Heart right ventricle (tissue), 16 donors: Measurements from ENCODE around the gene TPM2. TPM values are rescaled to one million over a fixed set of nuclear protein-coding genes. Genes with fewer than 3 reads are reported as not detected.

Experiments used
- ATAC-seq, 8 donors: fragments of 200-7000 bp; cut with Tn5 transposase; one replicate each; pipeline ENCODE4 v1.9.1; 2020; ENCODE audit warnings: mild to moderate bottlenecking in 8 of 8, moderate library complexity in 8 of 8, moderate number of reproducible peaks in 1 of 8
- DNase-seq, 2 donors: peaks; one replicate each; pipeline ENCODE4 v3.0.0-alpha.2; 2020
- H3K27ac ChIP-seq, 10 donors: fragments of 200-600 bp; sonication (generic) in 2 of 10; one replicate each; pipeline versions ENCODE4 v1.5.0 to v1.8.0; 2020 to 2022; ENCODE audit warnings: mild to moderate bottlenecking in 3 of 10
- H3K27me3 ChIP-seq, 7 donors: fragments of 200-600 bp; one replicate each; pipeline ENCODE4 v1.8.0; 2021 to 2022; ENCODE audit warnings: mild to moderate bottlenecking in 2 of 7
- H3K36me3 ChIP-seq, 9 donors: fragments of 200-600 bp; sonication (generic) in 1 of 9; one replicate each; pipeline versions ENCODE4 v1.5.0 to v1.8.0; 2020 to 2022; ENCODE audit warnings: mild to moderate bottlenecking in 2 of 9
- H3K4me1 ChIP-seq, 9 donors: fragments of 200-600 bp; sonication (generic) in 1 of 9; one replicate each; pipeline versions ENCODE4 v1.5.0 to v1.8.0; 2020 to 2022; ENCODE audit warnings: mild to moderate bottlenecking in 4 of 9
- H3K4me3 ChIP-seq, 10 donors: fragments of 200-600 bp; sonication (generic) in 2 of 10; one replicate each; pipeline versions ENCODE4 v1.5.0 to v1.8.0; 2020 to 2022; ENCODE audit warnings: mild to moderate bottlenecking in 7 of 10, moderate library complexity in 2 of 10
- H3K9me3 ChIP-seq, 11 donors: fragments of 200-600 bp in 10 of 11; sonication (generic) in 2 of 11; one replicate each; pipeline versions ENCODE4 v1.5.0 to v1.8.0; 2013 to 2022; ENCODE audit warnings: mild to moderate bottlenecking in 2 of 11, control low read depth in 1 of 11, moderate library complexity in 1 of 11
- WGBS, 2 donors: extraction: QIAGEN DNeasy Blood & Tissue Kit; methylation state at CpG; one replicate each; pipeline ENCODE4 v1.1.7; 2013; ENCODE audit warnings: inconsistent platforms in 1 of 2; 5-methylcytosine and 5-hydroxymethylcytosine counted together
- intact Hi-C, 10 donors: fragments of 100-400 bp; cut with DNase I; formaldehyde crosslinking; loops; one replicate each; pipeline versions ENCODE4 v1.11.1 to v1.14.2; 2022
- polyA plus RNA-seq, 2 donors: library from polyadenylated mRNA; stranded (reverse); fragments of 200-250 nt; gene quantifications; one replicate each; pipeline ENCODE4 v1.2.3, GENCODE V29; 2013
- total RNA-seq, 10 donors: library from RNA; stranded (reverse); fragmentation: NEBNext Ultra II Directional in 3 of 10; extraction: Animal tissue kit (Norgen Biotek cat#: 25700) in 3 of 10; gene quantifications; one replicate each; pipeline versions ENCODE4 v1.2.1 to v1.2.4, GENCODE V29; 2021 to 2023
- TF ChIP-seq, protein P1 (sequence below), 9 donors: fragments of 200-600 bp; sonication (generic) in 2 of 9; IDR thresholded peaks; one replicate each; pipeline versions ENCODE4 v1.5.0 to v1.8.0; 2021 to 2022; ENCODE audit warnings: antibody characterized with exemption in 9 of 9, mild to moderate bottlenecking in 5 of 9, moderate library complexity in 1 of 9
- donor health status: Arrhythmogenic right ventricular cardiomyopathy.
- donor health status: ischemic (EF 13 %, LVEDD 7.1; RV severe dilation, severe dysfunction).
- donor health status: healthy with polysubstance abuse.
- donor health status: DM: no; HTN: yes; CAD: no.
- donor health status: DM: no; HTN: no; CAD: no.
- donor health status: ischemic (EF 25% LVEDD 6.9; RV normal size, moderate dysfunction).
- donor health status: ischemic (EF 25% LVEDD 5.7; RV mildly dilated, moderate dysfunction).
- donor health status: healthy.
- donor health status: DM: yes; HTN: yes; CAD: no.
- donor health status: Ischemic cardiomyopathy.
- donor health status: ischemic (EF 35%, LVEDD 5.7; RV mildly dilated, moderate dysfunction).
- donor health status: nonischemic (EF 11% LVEDD 7.7; RV severe dilation, severe dysfunction).
- donor health status: DM: yes; HTN: yes; CAD: no.
- donor health status: PGD.
- donor health status: ischemic (EF 29% LVEDD 5.4; RV normal size, mild dysfunction).
- donor health status: nonischemic (EF 23%, LVEDD 6.1; RV moderate dilation, normal function).

Gene TPM2
- total and polyA plus RNA-seq, 12 donors: 548 to 1,940 (median 784) TPM

DNA sequence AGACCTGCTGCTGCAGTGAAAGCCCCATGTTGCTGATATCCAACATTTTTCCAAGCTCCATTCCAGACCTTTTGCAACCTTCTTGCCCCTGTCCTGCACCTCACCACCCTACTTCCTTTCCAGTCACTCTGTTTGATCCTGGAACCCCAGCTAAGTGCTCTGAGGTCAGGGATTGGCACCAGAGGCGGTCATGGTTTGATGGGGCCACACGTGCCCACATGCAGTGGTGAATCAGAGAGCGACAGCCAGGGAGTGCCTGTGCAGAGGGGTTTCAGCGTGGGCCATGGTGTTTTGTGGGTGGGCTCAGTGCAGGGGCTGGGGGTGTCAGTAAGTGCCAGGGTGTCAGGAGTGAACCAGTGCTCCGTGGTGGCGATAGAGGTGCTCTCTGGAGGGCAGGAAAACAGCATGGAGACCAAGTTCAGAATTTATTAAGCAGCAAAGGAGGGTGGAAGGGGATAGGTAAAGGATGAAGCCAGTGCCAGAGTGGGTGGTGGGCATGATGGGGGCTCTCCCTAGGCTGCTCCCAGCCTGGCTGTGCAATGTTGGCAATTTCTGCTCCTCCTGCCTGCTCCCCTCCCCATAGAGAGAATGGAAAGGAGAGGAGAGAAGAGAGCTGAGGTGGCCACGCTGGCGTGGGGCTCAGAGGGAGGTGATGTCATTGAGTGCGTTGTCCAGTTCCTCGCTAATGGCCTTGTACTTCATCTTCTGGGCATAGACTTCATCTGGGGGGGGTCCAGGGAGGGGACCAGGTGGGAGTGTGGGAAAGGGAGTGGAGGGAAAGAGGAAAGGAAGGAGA is 7.0 kb downstream of the TPM2 start:
- no peak for ATAC-seq
- Histone ChIP-seq H3K36me3 (peaks cover 0 to 57% (median 33%) of the 10 kb centered on the region in 9 donors), H3K4me3 (no peak overlapping the region), H3K9me3 (no peaks in the 10 kb centered on the region), H3K27ac (no peak overlapping the region), H3K4me1 (peaks cover 9 to 43% (median 21%) of the 10 kb centered on the region in 9 donors), H3K27me3 (no peaks in the 10 kb centered on the region)
- intact Hi-C loops: no loop called here
- WGBS, 2 donors: 87 to 89% methylated on average over 10 of the region's 10 CpGs
- TF ChIP-seq, protein P1, sequence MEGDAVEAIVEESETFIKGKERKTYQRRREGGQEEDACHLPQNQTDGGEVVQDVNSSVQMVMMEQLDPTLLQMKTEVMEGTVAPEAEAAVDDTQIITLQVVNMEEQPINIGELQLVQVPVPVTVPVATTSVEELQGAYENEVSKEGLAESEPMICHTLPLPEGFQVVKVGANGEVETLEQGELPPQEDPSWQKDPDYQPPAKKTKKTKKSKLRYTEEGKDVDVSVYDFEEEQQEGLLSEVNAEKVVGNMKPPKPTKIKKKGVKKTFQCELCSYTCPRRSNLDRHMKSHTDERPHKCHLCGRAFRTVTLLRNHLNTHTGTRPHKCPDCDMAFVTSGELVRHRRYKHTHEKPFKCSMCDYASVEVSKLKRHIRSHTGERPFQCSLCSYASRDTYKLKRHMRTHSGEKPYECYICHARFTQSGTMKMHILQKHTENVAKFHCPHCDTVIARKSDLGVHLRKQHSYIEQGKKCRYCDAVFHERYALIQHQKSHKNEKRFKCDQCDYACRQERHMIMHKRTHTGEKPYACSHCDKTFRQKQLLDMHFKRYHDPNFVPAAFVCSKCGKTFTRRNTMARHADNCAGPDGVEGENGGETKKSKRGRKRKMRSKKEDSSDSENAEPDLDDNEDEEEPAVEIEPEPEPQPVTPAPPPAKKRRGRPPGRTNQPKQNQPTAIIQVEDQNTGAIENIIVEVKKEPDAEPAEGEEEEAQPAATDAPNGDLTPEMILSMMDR (IDR thresholded peaks at IDR 0.05): no peak
- DNase-seq: no peak

DNA sequence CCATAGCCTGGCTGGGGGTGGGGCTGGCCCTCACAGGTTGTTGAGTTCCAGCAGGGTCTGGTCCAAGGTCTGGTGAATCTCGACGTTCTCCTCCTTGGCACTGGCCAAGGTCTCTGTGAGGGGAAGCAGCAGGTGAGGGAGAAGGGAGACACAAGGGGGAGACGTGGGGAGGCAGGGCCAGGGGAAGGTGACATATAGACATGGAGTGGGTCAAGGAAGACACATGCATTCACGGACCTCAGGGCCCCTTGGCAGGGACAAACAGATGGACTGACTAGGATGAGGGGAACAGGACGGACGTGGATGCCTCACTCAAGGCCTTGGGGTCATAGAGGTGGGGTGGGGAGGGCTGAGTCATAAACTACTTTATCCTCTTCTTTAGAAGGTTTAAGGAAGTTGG is 7.7 kb downstream of the TPM2 start:
- no peak overlapping the region for H3K4me3 ChIP-seq
- WGBS, 2 donors: 74 to 85% methylated on average over 6 of the region's 6 CpGs
- H3K9me3 ChIP-seq: no peaks in the 10 kb centered on the region
- TF ChIP-seq, protein P1 (IDR thresholded peaks at IDR 0.05): no peak
- H3K27ac ChIP-seq: no peak overlapping the region
- intact Hi-C loops: no loop called here
- ATAC-seq: no peak
- peaks cover 6 to 36% (median 16%) of the 10 kb centered on the region in 9 donors for H3K4me1 ChIP-seq
- no peak for DNase-seq
- no peaks in the 10 kb centered on the region for H3K27me3 ChIP-seq
- H3K36me3 ChIP-seq: peaks cover 0 to 54% (median 33%) of the 10 kb centered on the region in 9 donors

DNA sequence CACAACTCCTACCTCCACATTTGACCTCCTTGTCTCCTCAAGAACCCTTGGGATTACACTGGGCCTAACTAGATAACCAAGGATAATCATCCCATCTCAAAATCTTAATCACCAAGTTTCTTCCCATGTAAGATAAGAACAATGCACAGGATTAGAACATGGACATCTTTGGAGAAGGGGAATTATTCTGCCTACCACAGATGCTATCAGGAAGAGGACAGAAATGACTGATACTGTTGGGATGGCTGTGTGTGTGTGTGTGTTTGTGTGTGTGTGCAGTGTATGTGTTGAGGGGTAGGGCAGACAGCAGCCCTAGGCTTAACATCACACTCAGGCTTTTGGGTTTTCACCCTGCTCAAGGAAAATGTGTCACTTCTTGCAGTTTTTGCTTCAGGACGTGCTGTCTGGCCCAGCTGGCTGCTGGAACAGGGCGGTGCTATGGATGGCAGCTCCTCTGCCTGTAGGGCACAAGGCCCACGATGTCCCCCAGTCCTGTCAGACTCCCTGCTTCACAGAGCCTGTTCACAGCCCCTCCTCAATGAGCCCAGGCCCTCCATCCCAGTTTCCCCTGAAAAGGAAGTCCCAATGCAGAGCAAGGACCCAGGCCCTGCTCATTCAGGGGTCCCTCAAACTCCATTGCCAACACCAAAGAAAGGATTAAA is 8.3 kb downstream of the TPM2 start:
- TF ChIP-seq, protein P1 (IDR thresholded peaks at IDR 0.05): no peak
- Histone ChIP-seq H3K4me3 (no peak overlapping the region), H3K9me3 (no peaks in the 10 kb centered on the region), H3K4me1 (peaks cover 1 to 31% (median 11%) of the 10 kb centered on the region in 9 donors), H3K27me3 (peaks cover 0 to under 1% (median 0%) of the 10 kb centered on the region in 7 donors), H3K36me3 (peaks cover 0 to 54% (median 33%) of the 10 kb centered on the region in 9 donors), H3K27ac (no peak overlapping the region)
- ATAC-seq: no peak
- intact Hi-C loops: no loop called here
- 64 to 80% methylated on average over 3 of the region's 3 CpGs for WGBS, 2 donors
- no peak for DNase-seq

DNA sequence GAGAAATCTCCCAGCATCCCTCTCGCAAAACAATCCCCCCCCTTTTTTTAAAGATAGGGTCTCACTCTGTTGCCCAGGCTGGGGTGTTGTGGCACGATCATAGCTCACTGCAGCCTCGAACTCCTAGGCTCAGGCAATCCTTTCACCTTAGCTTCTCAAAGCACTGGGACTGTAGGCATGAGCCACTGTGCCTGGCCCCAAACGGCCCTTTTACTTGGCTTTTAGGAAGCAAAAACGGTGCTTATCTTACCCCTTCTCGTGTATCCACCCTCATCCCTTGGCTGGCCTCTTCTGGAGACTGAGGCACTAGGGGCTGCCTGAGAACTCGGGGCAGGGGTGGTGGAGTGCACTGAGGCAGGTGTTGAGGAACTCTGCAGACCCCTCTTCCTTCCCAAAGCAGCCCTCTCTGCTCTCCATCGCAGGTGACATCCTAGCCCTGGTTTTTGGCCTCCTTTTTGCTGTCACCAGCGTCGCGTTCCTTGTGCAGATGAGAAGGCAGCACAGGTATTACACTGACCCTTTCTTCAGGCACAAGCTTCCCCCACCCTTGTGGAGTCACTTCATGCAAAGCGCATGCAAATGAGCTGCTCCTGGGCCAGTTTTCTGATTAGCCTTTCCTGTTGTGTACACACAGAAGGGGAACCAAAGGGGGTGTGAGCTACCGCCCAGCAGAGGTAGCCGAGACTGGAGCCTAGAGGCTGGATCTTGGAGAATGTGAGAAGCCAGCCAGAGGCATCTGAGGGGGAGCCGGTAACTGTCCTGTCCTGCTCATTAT is 9.2 kb downstream of the TPM2 start:
- WGBS, 2 donors: 48 to 51% methylated on average over 15 of the region's 15 CpGs
- no peak for ATAC-seq
- H3K4me1 ChIP-seq: peaks cover 7 to 31% (median 10%) of the 10 kb centered on the region in 9 donors

More for the DNA sequence above, 9.2 kb downstream of the TPM2 start:
- Histone ChIP-seq H3K36me3 (peaks cover 0 to 45% (median 31%) of the 10 kb centered on the region in 9 donors), H3K27me3 (peaks cover 0 to 10% (median 0%) of the 10 kb centered on the region in 7 donors), H3K4me3 (no peak overlapping the region), H3K27ac (no peak overlapping the region), H3K9me3 (no peaks in the 10 kb centered on the region)
- no peak for DNase-seq
- intact Hi-C loops: no loop called here
- TF ChIP-seq, protein P1 (IDR thresholded peaks at IDR 0.05): no peak
